ENCODE measurements around the gene SCGB2B2. TPM values are rescaled to one million over a fixed set of nuclear protein-coding genes. Genes with fewer than 3 reads are reported as not detected.
"Not testable (repeated sequence)": the region's sequence is repeated elsewhere in the genome, so short reads cannot be mapped to it uniquely, and the experiment has no call there.

The SCGB2B2 gene
- total RNA-seq, 1 donor from 2014 or later: 0.14 TPM

- H3K9me3 Mint-ChIP-seq (ENCODE audit: unreplicated experiment): no peaks in the 10 kb centered on the region
- peak overlapping the region; percentile 83 for H3K27ac Mint-ChIP-seq (ENCODE audit: unreplicated experiment)
- no peaks in the 10 kb centered on the region for H3K79me2 ChIP-seq (ENCODE audit: insufficient read depth, low read length)
- no peaks in the 10 kb centered on the region for H4K20me1 ChIP-seq (ENCODE audit: insufficient read depth, low read length)
- H2AFZ ChIP-seq (ENCODE audit: low read depth, low read length): peak overlapping the region; percentile 18
- H3K27ac ChIP-seq (ENCODE audit: low read depth, low read length): no peak overlapping the region
- H3K36me3 Mint-ChIP-seq (ENCODE audit: low read depth, unreplicated experiment): no peaks in the 10 kb centered on the region
- H3K27me3 Mint-ChIP-seq (ENCODE audit: low read depth, unreplicated experiment): no peaks in the 10 kb centered on the region
- no peak overlapping the region for H3K4me3 Mint-ChIP-seq (ENCODE audit: unreplicated experiment)
- H3K4me1 ChIP-seq (ENCODE audit: insufficient read depth, low read length): no peaks in the 10 kb centered on the region
- H3K36me3 ChIP-seq (ENCODE audit: insufficient read depth, low read length): no peaks in the 10 kb centered on the region
- TF ChIP-seq CTCF (IDR thresholded peaks at IDR 0.05; ENCODE audit: insufficient read depth, low read depth, low read length): no peak
- TF ChIP-seq EZH2 (IDR thresholded peaks at IDR 0.05; ENCODE audit: insufficient read depth, low read length): no peak
- no peaks in the 10 kb centered on the region for H3K4me1 Mint-ChIP-seq (ENCODE audit: low read depth, unreplicated experiment)
- H3K9ac ChIP-seq (ENCODE audit: low read length): no peak overlapping the region
- DNase-seq (ENCODE audit: low read depth) (peak; percentile 3), FAIRE-seq (no peak)
- H3K4me3 ChIP-seq (ENCODE audit: insufficient read depth, low read depth, low read length): no peak overlapping the region
- H3K4me2 ChIP-seq (ENCODE audit: low read length): peak overlapping the region; percentile 58
- no peaks in the 10 kb centered on the region for H3K9me3 ChIP-seq (ENCODE audit: insufficient read depth, low read depth, low read length)
- H3K27me3 ChIP-seq (ENCODE audit: insufficient read depth, low read length): no peaks in the 10 kb centered on the region
Measured at GRCh38 chr19:34667349-34668076, 9.4 kb downstream of the SCGB2B2 start.

- Histone ChIP-seq H3K27me3 (ENCODE audit: insufficient read depth, low read length) (no peaks in the 10 kb centered on the region), H3K79me2 (ENCODE audit: insufficient read depth, low read length) (no peaks in the 10 kb centered on the region), H3K9me3 (ENCODE audit: insufficient read depth, low read depth, low read length) (no peaks in the 10 kb centered on the region), H4K20me1 (ENCODE audit: insufficient read depth, low read length) (no peaks in the 10 kb centered on the region), H3K27ac (ENCODE audit: low read depth, low read length) (no peak overlapping the region), H3K4me3 (ENCODE audit: insufficient read depth, low read depth, low read length) (no peak overlapping the region), H2AFZ (ENCODE audit: low read depth, low read length) (no peak overlapping the region), H3K4me2 (ENCODE audit: low read length) (no peak overlapping the region), H3K4me1 (ENCODE audit: insufficient read depth, low read length) (no peaks in the 10 kb centered on the region), H3K9ac (ENCODE audit: low read length) (no peak overlapping the region), H3K36me3 (ENCODE audit: insufficient read depth, low read length) (no peaks in the 10 kb centered on the region)
- FAIRE-seq: no peak
- H3K9me3 Mint-ChIP-seq (ENCODE audit: unreplicated experiment): no peaks in the 10 kb centered on the region
- H3K27ac Mint-ChIP-seq (ENCODE audit: unreplicated experiment): no peak overlapping the region
- H3K27me3 Mint-ChIP-seq (ENCODE audit: low read depth, unreplicated experiment): no peaks in the 10 kb centered on the region
- TF ChIP-seq EZH2 (IDR thresholded peaks at IDR 0.05; ENCODE audit: insufficient read depth, low read length): no peak
- no peak for TF ChIP-seq CTCF (IDR thresholded peaks at IDR 0.05; ENCODE audit: insufficient read depth, low read depth, low read length)
- no peak overlapping the region for H3K4me3 Mint-ChIP-seq (ENCODE audit: unreplicated experiment)
- H3K36me3 Mint-ChIP-seq (ENCODE audit: low read depth, unreplicated experiment): no peaks in the 10 kb centered on the region
- no peak for DNase-seq (ENCODE audit: low read depth)
- H3K4me1 Mint-ChIP-seq (ENCODE audit: low read depth, unreplicated experiment): no peaks in the 10 kb centered on the region
Measured at GRCh38 chr19:34666958-34667265, 10.0 kb downstream of the SCGB2B2 start.

GRCh38 chr19:34666200-34666957 lies 10.6 kb downstream of the SCGB2B2 start:
- H3K9me3 Mint-ChIP-seq (ENCODE audit: unreplicated experiment): no peaks in the 10 kb centered on the region
- no peak for FAIRE-seq
- Histone ChIP-seq H3K4me3 (ENCODE audit: insufficient read depth, low read depth, low read length) (no peak overlapping the region), H4K20me1 (ENCODE audit: insufficient read depth, low read length) (no peaks in the 10 kb centered on the region), H3K9ac (ENCODE audit: low read length) (no peak overlapping the region), H3K4me2 (ENCODE audit: low read length) (no peak overlapping the region), H3K4me1 (ENCODE audit: insufficient read depth, low read length) (no peaks in the 10 kb centered on the region), H3K27ac (ENCODE audit: low read depth, low read length) (no peak overlapping the region), H2AFZ (ENCODE audit: low read depth, low read length) (no peak overlapping the region), H3K27me3 (ENCODE audit: insufficient read depth, low read length) (no peaks in the 10 kb centered on the region), H3K9me3 (ENCODE audit: insufficient read depth, low read depth, low read length) (no peaks in the 10 kb centered on the region), H3K36me3 (ENCODE audit: insufficient read depth, low read length) (no peaks in the 10 kb centered on the region), H3K79me2 (ENCODE audit: insufficient read depth, low read length) (no peaks in the 10 kb centered on the region)
- TF ChIP-seq CTCF (IDR thresholded peaks at IDR 0.05; ENCODE audit: insufficient read depth, low read depth, low read length) (no peak), EZH2 (IDR thresholded peaks at IDR 0.05; ENCODE audit: insufficient read depth, low read length) (no peak)
- no peaks in the 10 kb centered on the region for H3K36me3 Mint-ChIP-seq (ENCODE audit: low read depth, unreplicated experiment)
- no peak overlapping the region for H3K4me3 Mint-ChIP-seq (ENCODE audit: unreplicated experiment)
- no peak overlapping the region for H3K27ac Mint-ChIP-seq (ENCODE audit: unreplicated experiment)
- H3K4me1 Mint-ChIP-seq (ENCODE audit: low read depth, unreplicated experiment): no peaks in the 10 kb centered on the region
- no peaks in the 10 kb centered on the region for H3K27me3 Mint-ChIP-seq (ENCODE audit: low read depth, unreplicated experiment)
- DNase-seq (ENCODE audit: low read depth): no peak

GRCh38 chr19:34665275-34665674 lies 11.7 kb downstream of the SCGB2B2 start:
- not testable (repeated sequence) for H3K4me1 Mint-ChIP-seq (ENCODE audit: low read depth, unreplicated experiment); FAIRE-seq; H3K4me1 ChIP-seq (ENCODE audit: insufficient read depth, low read length); H3K4me3 Mint-ChIP-seq (ENCODE audit: unreplicated experiment); H3K79me2 ChIP-seq (ENCODE audit: insufficient read depth, low read length); H4K20me1 ChIP-seq (ENCODE audit: insufficient read depth, low read length); H2AFZ ChIP-seq (ENCODE audit: low read depth, low read length); H3K36me3 Mint-ChIP-seq (ENCODE audit: low read depth, unreplicated experiment); DNase-seq (ENCODE audit: low read depth); H3K9ac ChIP-seq (ENCODE audit: low read length); H3K27ac Mint-ChIP-seq (ENCODE audit: unreplicated experiment); H3K9me3 ChIP-seq (ENCODE audit: insufficient read depth, low read depth, low read length); H3K36me3 ChIP-seq (ENCODE audit: insufficient read depth, low read length); H3K4me2 ChIP-seq (ENCODE audit: low read length); H3K9me3 Mint-ChIP-seq (ENCODE audit: unreplicated experiment); H3K27me3 Mint-ChIP-seq (ENCODE audit: low read depth, unreplicated experiment); H3K27ac ChIP-seq (ENCODE audit: low read depth, low read length); H3K27me3 ChIP-seq (ENCODE audit: insufficient read depth, low read length); H3K4me3 ChIP-seq (ENCODE audit: insufficient read depth, low read depth, low read length)
